GM23338 (cell line): Measurements from ENCODE around the gene OR6C1.

ENCODE experiments used
- CREB1 ChIP-seq: fragments of 250-450 bp; sonication (Bioruptor Pico); IDR thresholded peaks from 2 replicates; pipeline ENCODE4 v1.5.0; 2020; ENCODE audit warnings: low read depth, mild to moderate bottlenecking, moderate library complexity
- CTCF ChIP-seq, 2 experiments: fragments of 200-600 bp in 1 of 2; sonication (generic) in 1 of 2; conservative IDR thresholded peaks; 2 replicates each; pipeline versions ENCODE4 v1.5.1 to v1.6.1; 2016 to 2017; ENCODE audit warnings: antibody characterized with exemption in 2 of 2, low read depth in 2 of 2, mild to moderate bottlenecking in 2 of 2, moderate library complexity in 1 of 2
- ETS1 ChIP-seq: IDR thresholded peaks from 2 replicates; pipeline ENCODE4 v1.6.1; 2016; ENCODE audit warnings: antibody characterized with exemption
- EZH2 ChIP-seq: fragments of 200-600 bp; sonication (generic); IDR thresholded peaks from one replicate; pipeline ENCODE4 v1.8.0; 2017; ENCODE audit warnings: antibody characterized with exemption, mild to moderate bottlenecking, low read depth; ENCODE audit not compliant: unreplicated experiment
- EZH2phosphoT487 ChIP-seq: fragments of 200-600 bp; sonication (generic); IDR thresholded peaks from one replicate; pipeline ENCODE4 v1.8.1; 2018; ENCODE audit warnings: antibody characterized with exemption; ENCODE audit not compliant: unreplicated experiment
- JUNB ChIP-seq: IDR thresholded peaks from one replicate; pipeline ENCODE4 v1.6.1; 2016; ENCODE audit warnings: antibody characterized with exemption; ENCODE audit not compliant: unreplicated experiment
- NANOG ChIP-seq: IDR thresholded peaks from 2 replicates; pipeline ENCODE4 v1.6.1; 2016; ENCODE audit warnings: antibody characterized with exemption, borderline replicate concordance
- POLR2AphosphoS5 ChIP-seq: IDR thresholded peaks from 2 replicates; pipeline ENCODE4 v1.6.1; 2016; ENCODE audit warnings: antibody characterized with exemption, low read depth
- REST ChIP-seq: IDR thresholded peaks from one replicate; pipeline ENCODE4 v1.6.1; 2018; ENCODE audit warnings: antibody characterized with exemption; ENCODE audit not compliant: unreplicated experiment
- STAT1 ChIP-seq: IDR thresholded peaks from one replicate; pipeline ENCODE4 v1.6.1; 2016; ENCODE audit warnings: antibody characterized with exemption; ENCODE audit not compliant: unreplicated experiment
- ZNF114 ChIP-seq: fragments of 250-450 bp; sonication (Bioruptor Pico); IDR thresholded peaks from 2 replicates; pipeline ENCODE4 v1.5.0; 2020; ENCODE audit warnings: mild to moderate bottlenecking, moderate library complexity
- ZNF331 ChIP-seq: fragments of 250-450 bp; sonication (Bioruptor Pico); IDR thresholded peaks from 2 replicates; pipeline ENCODE4 v1.5.0; 2020; ENCODE audit warnings: low read depth, mild to moderate bottlenecking, moderate library complexity
- ZNF462 ChIP-seq: fragments of 250-450 bp; sonication (Bioruptor Pico); IDR thresholded peaks from 2 replicates; pipeline ENCODE4 v1.5.0; 2020; ENCODE audit warnings: mild to moderate bottlenecking, moderate library complexity

- TF ChIP-seq CTCF (conservative IDR thresholded peaks at IDR 0.05; ENCODE audit: low read depth in 2 of 2) (no peak), EZH2phosphoT487 (no peak), EZH2 (no peak), JUNB (no peak), REST (no peak), POLR2AphosphoS5 (no peak), ZNF331 (CRISPR knock-in tag) (no peak), CREB1 (CRISPR knock-in tag) (no peak), ZNF462 (CRISPR knock-in tag) (no peak), NANOG (no peak), ZNF114 (no peak), STAT1 (no peak), ETS1 (no peak)
Measured at GRCh38 chr12:55314043-55314442, at the start of gene OR6C1.
